PC-3 (cell line): ENCODE results near the gene CACNA1C. TPM values are rescaled to one million over a fixed set of nuclear protein-coding genes. Genes with fewer than 3 reads are reported as not detected.

ENCODE experiments used
- ATAC-seq: fragments of 200-7000 bp; cut with Tn5 transposase; 2 replicates; pipeline ENCODE4 v1.9.1; 2020; ENCODE audit warnings: mild to moderate bottlenecking, moderate library complexity
- BruUV-seq: library from RNA; stranded (reverse); fragments of 400-500 nt; replicated peaks from 2 replicates; lab custom pipeline; 2021; lab: Mats Ljungman, UMichigan
- CTCF ChIA-PET: fragments of 300-600 bp; sonication (Branson Sonifier 250); formaldehyde crosslinking; loops from one replicate; lab custom pipeline; 2022; ENCODE audit warnings: antibody characterized with exemption; lab: Charles Lee
- POLR2A ChIA-PET: fragments of 300-600 bp; sonication (Branson Sonifier 250); formaldehyde crosslinking; loops from one replicate; lab custom pipeline; 2022; ENCODE audit warnings: antibody characterized with exemption; ENCODE audit not compliant: unreplicated experiment; lab: Charles Lee
- DNase-seq: peaks from one replicate; pipeline ENCODE4 v3.0.0-alpha.2; 2015
- H2AFZ ChIP-seq: fragments of 300-600 bp; sonication (generic); 2 replicates; pipeline ENCODE4 v1.6.0; 2016; ENCODE audit warnings: antibody characterized with exemption, low read length
- H3F3A ChIP-seq: fragments of 300-600 bp; sonication (generic); one replicate; pipeline ENCODE4 v1.6.0; 2017; ENCODE audit warnings: antibody characterized with exemption, low read length, control low read depth, mild to moderate bottlenecking; ENCODE audit not compliant: unreplicated experiment
- H3K27ac ChIP-seq: fragments of 300-600 bp; sonication (generic); 2 replicates; pipeline ENCODE4 v1.5.1; 2016; ENCODE audit warnings: mild to moderate bottlenecking, low read length
- H3K27me3 ChIP-seq: fragments of 300-600 bp; sonication (generic); 2 replicates; pipeline ENCODE4 v1.6.1; 2016; ENCODE audit warnings: low read length, mixed read lengths
- H3K36me3 ChIP-seq: fragments of 300-600 bp; sonication (generic); 2 replicates; pipeline ENCODE4 v1.6.1; 2016; ENCODE audit warnings: low read depth, mixed run types, low read length, mixed read lengths
- H3K4me1 ChIP-seq: fragments of 300-600 bp; sonication (generic); 2 replicates; pipeline ENCODE4 v1.5.1; 2016; ENCODE audit warnings: low read length; ENCODE audit not compliant: insufficient read depth
- H3K4me2 ChIP-seq: fragments of 300-600 bp; sonication (generic); 2 replicates; pipeline ENCODE4 v1.6.0; 2016; ENCODE audit warnings: low read length
- H3K4me3 ChIP-seq: fragments of 300-600 bp; sonication (generic); 2 replicates; pipeline ENCODE4 v1.5.1; 2016; ENCODE audit warnings: mild to moderate bottlenecking, low read length, mixed read lengths
- H3K79me2 ChIP-seq: fragments of 300-600 bp; sonication (generic); 2 replicates; pipeline ENCODE4 v1.6.1; 2017; ENCODE audit warnings: low read length, mixed read lengths
- H3K9ac ChIP-seq: fragments of 300-600 bp; sonication (generic); 2 replicates; pipeline ENCODE4 v1.6.0; 2016; ENCODE audit warnings: mild to moderate bottlenecking, low read length
- H3K9me2 ChIP-seq: fragments of 300-600 bp; sonication (generic); replicated peaks from 2 replicates; pipeline ENCODE4 v1.6.1; 2016; ENCODE audit warnings: mixed run types, low read length, mixed read lengths
- H3K9me3 ChIP-seq: fragments of 300-600 bp; sonication (generic); 2 replicates; pipeline ENCODE4 v1.6.1; 2016; ENCODE audit warnings: low read length, mixed read lengths
- H4K20me1 ChIP-seq: fragments of 300-600 bp; sonication (generic); 2 replicates; pipeline ENCODE4 v1.6.1; 2016; ENCODE audit warnings: low read length, mixed read lengths
- CTCF ChIP-seq: fragments of 300-600 bp; sonication (generic); conservative IDR thresholded peaks from 2 replicates; pipeline ENCODE4 v1.5.1; 2017; ENCODE audit warnings: antibody characterized with exemption, low read depth, mild to moderate bottlenecking, low read length
- EZH2 ChIP-seq: fragments of 300-600 bp; sonication (generic); IDR thresholded peaks from one replicate; pipeline ENCODE4 v1.6.1; 2017; ENCODE audit warnings: antibody characterized with exemption, mild to moderate bottlenecking, low read length; ENCODE audit not compliant: unreplicated experiment
- EZH2phosphoT487 ChIP-seq: fragments of 300-600 bp; sonication (generic); IDR thresholded peaks from 2 replicates; pipeline ENCODE4 v1.6.1; 2018; ENCODE audit warnings: mild to moderate bottlenecking, antibody characterized with exemption, low read length, borderline replicate concordance
- intact Hi-C: fragments of 100-400 bp; cut with micrococcal nuclease; formaldehyde crosslinking; loops from 2 replicates; pipeline ENCODE4 v1.9.0; 2023
- total RNA-seq: library from RNA; depleted of rRNA; stranded (reverse); fragments of >200 nt; gene quantifications from 2 replicates; pipeline ENCODE4 v1.2.3, GENCODE V29; 2014

The CACNA1C gene
- total RNA-seq, 1 experiment from 2014 or later: not detected

GRCh38 chr12:2439332-2440100, 386.7 kb downstream of the CACNA1C start:
- H3K79me2 ChIP-seq: no peaks in the 10 kb centered on the region
- no peaks in the 10 kb centered on the region for H3K9me3 ChIP-seq
- ATAC-seq (no peak), DNase-seq (no peak)
- H3K4me3 ChIP-seq: no peak overlapping the region
- no peaks in the 10 kb centered on the region for H3F3A ChIP-seq
- no peak overlapping the region for H3K27ac ChIP-seq
- TF ChIP-seq EZH2 (no peak), EZH2phosphoT487 (no peak), CTCF (no peak)
- no peak overlapping the region for H2AFZ ChIP-seq
- ChIA-PET CTCF (no interaction called here), POLR2A (no interaction called here)
- intact Hi-C loops: no loop called here
- H3K9ac ChIP-seq: no peak overlapping the region
- no peaks in the 10 kb centered on the region for H3K9me2 ChIP-seq
- peaks cover 14% of the 10 kb centered on the region for H3K27me3 ChIP-seq
- H3K4me2 ChIP-seq: no peak overlapping the region
- no peaks in the 10 kb centered on the region for H3K4me1 ChIP-seq
- H4K20me1 ChIP-seq: no peaks in the 10 kb centered on the region
- no peaks in the 10 kb centered on the region for H3K36me3 ChIP-seq
- no TSS peak for BruUV-seq

GRCh38 chr12:2443776-2444175, 391.0 kb downstream of the CACNA1C start:
- ATAC-seq (no peak), DNase-seq (no peak)
- H3K4me1 ChIP-seq: no peaks in the 10 kb centered on the region
- POLR2A ChIA-PET: no interaction called here
- TF ChIP-seq EZH2 (no peak), CTCF (no peak), EZH2phosphoT487 (no peak)
- intact Hi-C loops: no loop called here
- no peaks in the 10 kb centered on the region for H3F3A ChIP-seq
- no peak overlapping the region for H3K27ac ChIP-seq
- no peaks in the 10 kb centered on the region for H3K79me2 ChIP-seq
- no peak overlapping the region for H3K9ac ChIP-seq
- peaks cover 8% of the 10 kb centered on the region; the same call in 1 of the 2 replicates for H3K27me3 ChIP-seq
- H3K4me2 ChIP-seq: no peak overlapping the region
- no peaks in the 10 kb centered on the region for H3K9me2 ChIP-seq
- no peak overlapping the region for H3K4me3 ChIP-seq
- CTCF ChIA-PET: no interaction called here
- no peak overlapping the region for H2AFZ ChIP-seq
- H4K20me1 ChIP-seq: no peaks in the 10 kb centered on the region
- no peaks in the 10 kb centered on the region for H3K9me3 ChIP-seq
- H3K36me3 ChIP-seq: no peaks in the 10 kb centered on the region
- no TSS peak for BruUV-seq

GRCh38 chr12:2445968-2446367, 393.2 kb downstream of the CACNA1C start:
- no peaks in the 10 kb centered on the region for H3K36me3 ChIP-seq
- ATAC-seq (no peak), DNase-seq (no peak)
- H3K9ac ChIP-seq: no peak overlapping the region
- TF ChIP-seq EZH2 (no peak), EZH2phosphoT487 (no peak), CTCF (no peak)
- no peaks in the 10 kb centered on the region for H3K4me1 ChIP-seq
- ChIA-PET POLR2A (no interaction called here), CTCF (no interaction called here)
- no peaks in the 10 kb centered on the region for H3F3A ChIP-seq
- H3K27ac ChIP-seq: no peak overlapping the region
- no TSS peak for BruUV-seq
- H3K79me2 ChIP-seq: no peaks in the 10 kb centered on the region
- intact Hi-C loops: no loop called here
- no peaks in the 10 kb centered on the region for H3K9me3 ChIP-seq
- H2AFZ ChIP-seq: no peak overlapping the region
- peaks cover 21% of the 10 kb centered on the region for H3K27me3 ChIP-seq
- H4K20me1 ChIP-seq: no peaks in the 10 kb centered on the region
- no peak overlapping the region for H3K4me3 ChIP-seq
- H3K4me2 ChIP-seq: no peak overlapping the region
- H3K9me2 ChIP-seq: no peaks in the 10 kb centered on the region
